Gastroesophageal sphincter (tissue), 3 donors: ENCODE data around the gene INAVA.

Source experiments
- CTCF ChIP-seq, 4 experiments: fragments of 200-600 bp in 2 of 4; fragments of 450-650 bp in 2 of 4; sonication (generic) in 1 of 4; IDR thresholded peaks; one replicate each; pipeline ENCODE4 v1.5.1; 2017 to 2019; ENCODE audit warnings: antibody characterized with exemption in 4 of 4, mild to moderate bottlenecking in 2 of 4, moderate library complexity in 2 of 4
- POLR2A ChIP-seq, 2 donors: fragments of 450-650 bp; IDR thresholded peaks; one replicate each; pipeline ENCODE4 v1.6.1; 2017; ENCODE audit warnings: antibody characterized with exemption in 2 of 2, mild to moderate bottlenecking in 2 of 2, moderate library complexity in 1 of 2
- POLR2AphosphoS5 ChIP-seq: sonication (generic); formaldehyde crosslinking; IDR thresholded peaks from one replicate; pipeline ENCODE4 v1.6.1; 2017; ENCODE audit warnings: antibody characterized with exemption

DNA sequence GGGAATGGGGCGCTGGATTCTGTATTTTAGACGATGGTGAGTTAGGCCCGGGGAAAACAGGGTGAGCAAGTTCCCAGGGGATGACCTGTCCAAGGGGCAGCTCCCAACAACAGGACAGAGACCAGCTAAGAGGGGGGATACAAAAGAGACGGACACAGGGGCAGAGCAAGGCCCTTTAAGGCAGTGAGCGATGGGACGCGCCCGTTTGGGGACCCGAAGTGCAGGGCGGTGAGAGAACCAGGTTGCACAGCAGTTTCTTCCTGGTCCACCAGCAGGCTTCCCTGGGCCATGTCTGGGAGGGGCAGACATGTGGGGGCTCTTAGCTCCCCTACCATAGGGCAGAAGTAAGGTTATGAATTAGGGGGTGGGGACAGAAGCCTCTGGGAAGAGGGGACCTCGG lies 22.0 kb downstream of the INAVA start:
- TF ChIP-seq POLR2A (IDR thresholded peaks at IDR 0.05) (no peak), CTCF (IDR thresholded peaks at IDR 0.05) (no peak), POLR2AphosphoS5 (no peak)
